Superior temporal gyrus (tissue), 1 donor: ENCODE results near the gene IBTK.
"Not testable (repeated sequence)": the region's sequence is repeated elsewhere in the genome, so short reads cannot be mapped to it uniquely, and the experiment has no call there.

Experiments used
- DNase-seq: peaks from one replicate; pipeline ENCODE4 v3.0.0-alpha.2; 2016; ENCODE audit errors: extremely low spot score

The IBTK gene

DNA sequence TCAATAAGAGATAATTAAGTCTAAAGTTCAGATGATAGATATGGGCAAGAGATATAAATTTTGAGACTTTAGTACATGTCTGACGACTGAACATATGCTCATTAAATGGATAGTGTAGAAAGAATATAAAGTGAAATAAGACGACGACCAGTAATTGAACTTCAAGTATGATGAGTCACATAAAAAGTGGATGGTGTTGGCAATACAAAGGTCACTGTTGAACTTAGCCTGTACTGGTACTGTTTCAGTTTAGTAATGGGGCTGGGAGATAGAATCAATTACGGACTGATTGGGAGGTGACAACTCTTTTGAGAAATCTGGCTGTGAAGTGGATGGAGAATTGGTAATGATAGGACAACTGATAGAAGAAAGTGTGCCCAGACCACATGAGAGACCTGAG, 68.1 kb downstream of the IBTK start:
- DNase-seq = no peak

DNA sequence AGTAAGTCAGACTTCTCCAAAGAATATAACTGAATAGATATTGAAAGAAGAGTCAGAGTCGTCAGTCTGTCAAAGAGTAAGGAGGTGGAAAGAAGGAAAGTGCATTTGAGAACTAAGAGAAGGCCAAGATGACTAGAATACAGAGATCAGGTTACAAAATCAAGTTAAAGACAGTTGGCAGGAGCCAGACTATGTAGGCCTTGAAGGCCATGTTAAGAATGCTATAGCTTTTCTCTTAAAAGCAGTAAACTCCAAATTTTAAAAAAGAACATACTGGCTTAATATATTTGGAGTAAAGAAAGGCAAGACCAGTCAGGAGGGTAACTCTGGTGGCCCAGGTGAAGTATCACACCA, 68.8 kb downstream of the IBTK start:
- DNase-seq = no peak

DNA sequence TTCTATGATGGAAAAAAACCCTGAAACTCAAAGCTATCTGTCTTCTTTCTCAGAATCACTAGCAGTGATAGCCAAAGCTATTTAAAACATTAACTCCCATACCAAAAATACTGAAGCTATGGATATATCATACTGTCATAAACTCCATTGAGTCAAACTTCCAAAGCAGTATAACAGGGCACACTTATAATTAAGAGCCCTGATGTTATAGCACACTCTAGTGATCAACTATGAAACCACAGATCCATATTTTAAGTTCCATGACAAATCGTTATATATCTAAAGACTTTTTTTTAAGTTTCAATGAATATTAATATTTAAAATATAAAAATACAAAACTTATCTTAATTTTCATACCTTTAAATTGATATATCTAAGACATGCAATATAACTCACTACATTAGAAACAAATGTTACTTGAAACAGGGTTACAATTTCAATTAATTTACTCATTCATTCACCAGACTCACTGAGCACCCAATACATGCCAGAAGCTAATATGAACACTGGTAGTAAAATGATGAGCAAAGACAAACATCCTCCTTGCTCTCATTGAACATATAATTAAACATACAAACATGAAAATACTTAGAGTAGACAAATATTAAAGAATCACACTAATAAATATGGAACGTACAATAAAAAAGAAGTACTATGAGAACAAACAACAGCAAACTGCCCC, 69.3 kb downstream of the IBTK start:
- DNase-seq = peak; percentile 54

DNA sequence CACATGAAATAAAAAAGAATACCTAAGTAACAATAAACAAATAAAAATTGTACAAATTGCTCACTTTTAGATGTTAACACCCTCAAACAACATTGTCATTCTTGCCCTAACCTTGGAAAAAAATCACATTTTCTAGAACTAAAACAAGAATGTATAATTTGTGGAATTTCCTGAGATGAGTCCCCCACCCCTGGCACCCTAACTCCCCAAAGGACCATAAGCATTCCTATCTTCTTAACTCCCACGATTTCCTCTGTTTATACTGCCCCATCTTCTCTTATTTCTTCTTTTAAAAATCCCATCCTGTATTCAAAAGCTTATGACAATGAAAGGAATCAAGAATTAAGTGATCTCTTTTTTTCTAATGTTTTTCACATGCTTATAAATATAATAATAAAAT, 70.9 kb downstream of the IBTK start:
- DNase-seq = no peak

DNA sequence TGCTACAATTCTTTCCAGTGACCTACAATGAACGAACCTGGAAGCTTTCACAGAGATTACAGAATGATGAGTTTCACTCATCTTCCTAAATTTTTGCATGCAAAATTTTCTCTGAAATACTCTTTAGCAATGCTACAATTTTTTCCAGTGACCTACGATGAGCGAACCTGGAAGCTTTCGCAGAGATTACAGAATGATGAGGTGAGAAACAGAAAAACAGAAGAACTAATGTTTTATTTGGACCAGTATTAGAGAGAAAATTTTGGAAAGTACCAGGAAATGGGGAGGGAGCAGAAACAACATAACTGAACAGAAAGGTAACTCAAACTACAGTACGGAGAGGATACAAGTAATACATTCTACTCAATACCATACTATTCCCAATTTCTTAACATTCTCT, 75.0 kb downstream of the IBTK start:
- no peak for DNase-seq

DNA sequence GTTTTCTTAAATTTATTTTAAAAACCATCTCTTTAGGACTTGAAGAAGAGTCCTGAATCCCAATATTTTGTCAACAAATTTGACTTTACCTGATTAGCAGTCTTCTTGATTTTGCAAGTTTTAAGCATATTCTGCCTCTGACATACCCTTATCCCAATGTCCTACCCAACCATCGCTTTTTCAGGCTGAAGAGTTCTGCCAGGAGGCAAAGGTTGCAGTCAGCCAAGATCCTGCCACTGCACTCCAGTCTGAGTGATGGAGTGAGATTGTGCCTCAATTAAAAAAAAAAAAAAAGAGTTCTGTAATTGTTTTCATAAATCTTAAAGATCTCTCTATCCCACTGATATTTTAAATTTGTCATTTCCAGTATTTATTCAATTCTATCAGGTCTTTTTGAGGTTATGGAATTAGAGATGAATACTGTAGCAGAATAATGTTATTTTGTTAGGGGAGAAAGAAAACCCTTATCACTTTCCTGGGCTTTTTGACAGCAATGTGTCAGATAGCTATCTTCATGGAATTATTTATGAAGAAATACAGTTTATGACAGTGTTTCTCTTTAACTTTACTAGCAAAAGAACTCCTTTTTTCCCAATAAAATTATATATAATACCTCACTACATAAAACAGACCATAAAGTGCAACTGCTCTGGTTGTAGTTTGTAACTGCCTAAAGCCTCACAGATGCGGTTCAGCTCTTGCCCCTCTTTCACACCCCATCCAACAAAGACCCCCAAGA, 78.2 kb downstream of the IBTK start:
- DNase-seq = no peak

DNA sequence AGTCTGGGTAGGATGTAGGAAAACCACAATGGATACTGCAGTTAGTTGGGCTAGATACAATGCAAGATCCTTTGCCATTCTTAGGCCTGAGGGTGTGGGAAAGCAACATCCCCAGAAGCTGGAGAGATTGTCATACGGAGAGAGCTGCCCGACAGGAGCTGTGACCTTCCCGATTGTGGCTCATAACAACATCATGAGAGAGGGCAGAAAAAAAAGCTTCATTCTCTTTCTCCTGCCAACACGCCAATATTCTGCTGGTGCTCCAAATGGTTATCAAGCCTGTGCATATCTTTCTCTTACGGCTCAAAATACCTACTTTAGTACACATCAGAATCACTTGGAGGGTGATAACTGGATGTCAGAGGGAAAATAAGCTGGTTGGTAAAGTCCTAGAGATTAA, 81.1 kb downstream of the IBTK start:
- no peak for DNase-seq

DNA sequence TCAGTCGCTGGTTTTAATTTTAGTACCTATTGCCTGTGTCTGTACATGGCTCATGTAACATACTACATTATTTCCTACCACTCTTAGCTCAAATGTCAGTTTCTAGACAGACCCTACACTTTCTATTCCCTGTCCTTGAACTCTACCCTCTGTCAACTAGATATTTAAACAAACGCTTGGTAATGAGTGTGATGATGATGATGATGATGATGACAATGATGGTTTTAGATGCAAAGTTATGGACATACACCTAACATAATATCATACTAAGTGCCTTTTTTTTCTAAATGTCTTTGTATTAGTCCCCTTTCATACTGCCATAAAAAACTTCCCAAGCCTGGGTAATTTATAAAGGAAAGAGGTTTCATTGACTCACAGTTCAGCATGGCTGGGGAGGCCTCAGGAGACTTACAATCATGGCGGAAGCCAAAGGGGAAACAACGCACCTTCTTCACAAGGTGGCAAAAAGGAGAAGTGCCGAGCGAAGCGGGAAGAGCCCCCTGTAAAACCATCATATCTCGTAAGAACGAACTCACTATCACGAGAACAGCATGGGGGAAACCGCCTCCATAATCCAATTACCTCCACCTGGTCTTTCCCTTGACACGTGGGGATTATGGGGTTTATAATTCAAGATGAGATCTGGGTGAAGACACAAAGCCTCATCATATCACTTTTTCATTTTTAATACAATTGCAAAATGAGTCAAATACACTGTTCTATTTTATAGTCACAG, 87.1 kb downstream of the IBTK start:
- no peak for DNase-seq

DNA sequence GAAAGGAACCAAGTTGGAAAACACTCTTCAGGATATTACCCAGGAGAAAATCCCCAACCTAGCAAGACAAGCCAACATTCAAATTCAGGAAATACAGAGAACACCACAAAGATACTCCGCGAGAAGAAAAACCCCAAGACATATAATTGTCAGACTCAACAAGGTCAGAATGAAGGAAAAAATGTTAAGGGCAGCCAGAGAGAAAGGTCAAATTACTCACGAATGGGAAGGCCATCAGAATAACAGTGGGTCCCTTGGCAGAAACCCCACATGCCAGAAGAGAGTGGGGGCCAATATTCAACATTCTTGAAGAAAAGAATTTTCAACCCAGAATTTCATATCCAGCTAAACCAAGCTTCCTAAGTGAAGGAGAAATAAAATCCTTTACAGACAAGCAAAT, 94.8 kb downstream of the IBTK start:
- not testable (repeated sequence) for DNase-seq

DNA sequence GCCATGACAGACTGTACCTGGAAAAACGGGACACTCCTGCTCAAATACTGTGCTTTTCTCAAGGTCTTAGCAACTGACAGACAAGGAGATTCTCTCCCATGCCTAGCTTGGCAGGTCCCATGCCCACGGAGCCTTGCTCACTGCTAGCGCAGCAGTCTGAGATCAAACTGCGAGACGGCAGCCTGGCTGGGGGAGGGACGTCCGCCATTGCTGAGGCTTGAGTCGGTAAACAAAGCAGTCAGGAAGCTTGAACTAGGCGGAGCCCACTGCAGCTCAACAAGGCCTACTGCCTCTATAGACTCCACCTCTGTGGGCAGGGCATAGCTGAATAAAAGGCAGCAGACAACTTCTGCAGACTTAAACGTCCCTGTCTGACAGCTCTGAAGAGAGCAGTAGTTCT, 96.4 kb downstream of the IBTK start:
- not testable (repeated sequence) for DNase-seq

DNA sequence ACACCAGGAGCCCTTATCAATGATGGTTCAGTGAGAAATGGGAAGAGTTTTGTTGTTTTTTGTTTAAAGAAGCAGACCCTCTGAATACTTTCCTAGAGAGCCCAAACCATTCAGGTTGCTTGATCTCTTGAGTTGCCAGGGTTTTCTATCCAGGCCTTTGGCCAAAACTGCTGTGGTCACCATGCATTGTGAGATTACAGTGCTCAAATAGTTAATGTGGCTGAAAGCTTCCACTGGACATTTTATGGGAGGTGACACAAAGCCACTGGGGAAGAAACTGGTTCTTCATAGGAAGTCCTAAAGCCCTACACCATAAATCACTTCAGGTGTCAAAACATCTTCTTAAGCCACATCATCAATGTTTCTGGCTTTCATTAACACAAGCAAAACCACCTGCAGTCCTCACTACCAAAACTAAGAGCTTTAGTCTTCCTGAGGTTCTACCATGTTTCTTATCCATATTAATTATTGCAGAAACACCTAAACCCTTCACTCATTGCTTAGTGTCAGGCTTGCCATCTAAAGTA, 101.6 kb downstream of the IBTK start:
- DNase-seq = no peak

DNA sequence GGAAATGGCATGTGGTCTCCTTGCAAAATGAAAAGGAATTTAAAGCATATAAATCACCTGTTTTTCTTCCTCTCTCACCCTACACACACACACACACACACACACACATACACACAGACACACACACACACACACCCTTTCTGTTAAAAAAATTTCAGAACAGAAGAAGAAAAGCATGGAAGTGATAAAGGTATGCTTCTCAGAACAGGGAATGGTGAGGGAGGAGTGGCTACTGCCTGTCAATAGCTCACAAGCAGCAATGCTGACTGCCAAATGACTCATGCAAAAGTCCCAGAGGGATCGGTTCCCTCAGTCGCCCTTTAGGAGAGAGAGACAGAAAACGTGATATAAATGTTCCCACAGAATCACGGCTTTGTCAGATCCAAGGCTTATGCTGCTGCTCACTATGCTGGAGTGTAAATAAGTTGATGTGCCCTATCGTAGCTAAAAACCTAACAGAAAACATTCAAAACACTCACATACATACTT, 102.6 kb downstream of the IBTK start:
- peak; percentile 55 for DNase-seq

DNA sequence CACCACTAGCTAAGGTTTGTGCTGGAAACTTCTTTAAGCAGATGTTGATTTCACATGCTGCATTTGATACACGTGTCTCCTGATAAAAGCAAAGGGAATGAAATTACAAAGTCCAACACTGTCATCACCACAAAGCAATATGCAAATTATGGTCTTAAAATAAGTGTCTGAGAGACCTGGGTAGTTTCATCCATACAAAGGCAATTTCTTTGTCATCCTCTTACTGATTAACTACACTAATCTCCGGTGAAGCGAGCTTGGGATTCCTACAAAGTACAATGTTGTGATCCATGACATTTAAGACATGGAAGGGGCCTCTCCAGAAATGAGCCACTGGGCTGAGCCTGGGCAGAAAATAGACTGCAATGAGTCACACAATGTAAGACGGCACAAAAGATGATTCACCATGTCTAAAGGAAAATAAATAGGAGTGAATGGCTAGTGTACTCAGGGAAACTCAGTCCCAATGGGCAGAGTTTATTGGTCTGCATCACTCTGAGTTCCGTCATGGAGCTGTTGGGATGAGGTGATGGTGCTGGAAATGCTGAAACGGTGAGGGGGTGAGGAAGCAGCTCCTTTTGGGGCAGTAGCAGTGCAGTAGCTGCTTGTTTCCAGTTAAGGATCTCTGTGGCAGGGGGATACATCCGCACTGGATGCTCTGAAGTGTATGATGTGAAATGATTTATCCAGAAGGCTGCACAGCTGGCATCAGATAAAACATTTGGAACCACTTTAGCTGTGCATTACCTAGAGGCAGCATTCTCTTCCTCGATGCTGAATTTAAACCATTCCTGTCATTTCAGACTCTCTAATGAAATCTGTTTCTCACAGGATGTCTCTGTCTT, 103.3 kb downstream of the IBTK start:
- DNase-seq = peak; percentile 64

DNA sequence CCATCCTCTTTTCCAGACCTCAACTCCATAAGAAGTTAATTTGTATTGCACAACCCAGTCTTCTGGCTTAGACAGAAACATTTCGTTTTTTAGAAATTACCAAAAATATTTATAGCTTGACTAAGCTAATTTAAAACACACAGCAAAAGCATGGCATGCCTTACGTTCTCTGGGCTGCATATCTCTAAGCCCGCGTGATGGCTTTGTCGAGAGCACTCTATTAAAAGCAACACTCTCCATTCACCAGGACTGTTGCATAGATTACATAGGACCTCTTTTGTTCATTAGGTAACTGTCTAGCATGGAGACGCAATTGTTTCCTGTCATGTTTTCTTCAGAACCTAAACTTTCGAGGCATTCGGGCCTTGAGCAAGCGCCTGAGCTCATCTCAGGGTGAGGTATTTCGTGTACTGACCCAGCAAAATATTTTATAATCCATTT, 104.5 kb downstream of the IBTK start:
- no peak for DNase-seq

DNA sequence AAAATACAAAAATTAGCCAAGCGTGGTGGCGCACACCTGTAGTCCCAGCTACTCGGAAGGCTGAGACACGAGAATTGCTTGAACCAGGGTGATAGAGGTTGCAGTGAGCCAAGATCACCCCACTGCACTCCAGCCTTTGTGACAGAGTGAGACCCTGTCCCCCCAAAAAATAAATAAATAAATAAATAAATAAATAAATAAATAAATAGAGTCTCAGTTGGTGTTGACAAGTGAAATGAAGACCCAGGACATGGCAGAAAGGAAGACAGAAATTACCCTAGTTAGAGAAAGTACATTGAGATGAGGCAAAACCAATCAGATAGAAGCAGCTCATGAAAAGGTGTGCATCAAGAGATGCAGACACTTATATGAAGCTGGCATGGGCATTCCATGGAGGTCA, 105.0 kb downstream of the IBTK start:
- no peak for DNase-seq

DNA sequence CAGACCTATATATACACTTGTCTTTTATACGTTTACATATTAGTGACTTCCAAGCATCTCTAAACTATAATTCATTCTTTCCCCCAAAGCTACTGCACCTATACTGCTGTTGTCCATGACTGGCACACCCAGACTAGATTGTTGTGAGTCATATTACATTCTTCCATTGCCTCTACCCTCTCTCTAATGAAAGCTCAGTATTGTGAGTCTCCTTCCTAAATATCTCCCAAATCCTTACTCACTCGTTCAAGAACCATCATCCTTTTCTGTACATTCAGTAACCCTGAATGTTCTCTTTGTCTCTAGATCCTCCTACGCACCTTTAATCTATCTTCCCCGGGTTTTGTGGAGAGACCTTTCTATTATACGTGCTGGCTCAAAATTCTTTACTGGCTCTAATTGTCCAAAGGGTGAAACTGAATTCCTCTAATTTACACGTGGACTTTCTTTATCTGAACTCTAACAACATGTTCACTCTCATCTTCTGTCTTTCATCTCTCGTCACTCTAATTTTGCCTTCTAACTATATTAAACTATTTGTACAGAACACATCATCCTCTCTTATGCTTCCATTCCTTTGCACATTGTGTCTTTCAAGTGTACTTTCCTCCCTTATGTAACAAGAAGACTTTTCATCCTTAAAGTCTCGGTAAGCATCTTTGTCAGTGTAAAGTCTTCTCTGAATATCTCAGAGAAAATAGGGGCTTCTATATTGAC, 109.3 kb downstream of the IBTK start:
- no peak for DNase-seq

DNA sequence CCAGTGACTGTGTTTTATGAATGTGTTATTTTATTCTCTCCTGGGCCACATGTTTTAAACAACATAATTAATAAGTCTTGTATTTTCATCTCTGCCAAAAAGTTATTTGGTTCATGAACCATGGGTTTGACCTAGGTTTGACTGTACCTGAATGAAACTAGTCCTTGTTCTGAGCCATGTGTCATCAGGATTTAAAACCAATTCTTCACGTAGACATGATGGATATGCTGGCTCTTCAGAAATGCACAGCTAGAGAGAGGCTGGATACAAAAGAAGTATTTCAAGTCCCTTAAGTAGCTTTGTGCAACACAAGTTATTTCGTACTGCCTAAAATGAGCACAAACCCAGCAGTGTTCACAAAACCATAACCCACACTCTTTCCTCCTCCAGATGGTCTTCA, 116.1 kb downstream of the IBTK start:
- no peak for DNase-seq

DNA sequence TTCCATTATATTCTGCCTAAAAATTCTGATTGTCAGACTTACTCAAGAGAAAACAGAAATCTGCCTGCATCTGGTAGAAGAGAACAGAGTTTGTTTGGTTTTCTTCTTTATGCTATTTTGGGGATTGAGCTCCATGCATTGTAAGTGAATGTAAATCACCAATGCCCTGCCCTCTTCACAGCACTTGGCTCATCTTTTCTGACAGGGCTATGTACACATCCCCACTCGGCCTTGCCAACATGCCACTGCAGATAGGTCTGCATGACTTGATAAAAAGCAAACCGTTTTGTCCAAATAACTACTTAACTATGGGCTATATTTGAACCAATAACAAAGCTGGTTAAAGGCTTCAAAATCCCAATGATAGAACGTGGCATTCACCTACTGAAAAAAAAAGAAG, 117.7 kb downstream of the IBTK start:
- DNase-seq = no peak

DNA sequence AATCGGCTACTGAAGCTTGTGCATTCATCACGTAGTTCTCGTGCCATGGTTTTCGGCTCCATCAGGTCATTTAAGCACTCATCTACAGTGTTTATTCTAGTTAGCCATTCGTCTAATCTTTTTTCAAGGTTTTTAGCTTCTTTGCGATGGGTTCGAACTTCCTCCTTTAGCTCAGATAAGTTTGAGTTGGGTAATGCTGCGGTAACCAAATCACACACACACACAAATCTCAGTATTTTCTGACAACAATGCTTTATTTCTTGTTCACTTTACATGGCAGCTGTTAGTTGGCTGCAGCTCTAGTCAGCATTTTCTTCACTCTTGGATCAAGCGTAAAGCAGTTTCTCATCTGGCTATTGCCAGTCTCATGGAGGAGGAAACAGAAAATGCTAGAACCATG, 118.6 kb downstream of the IBTK start:
- not testable (repeated sequence) for DNase-seq

DNA sequence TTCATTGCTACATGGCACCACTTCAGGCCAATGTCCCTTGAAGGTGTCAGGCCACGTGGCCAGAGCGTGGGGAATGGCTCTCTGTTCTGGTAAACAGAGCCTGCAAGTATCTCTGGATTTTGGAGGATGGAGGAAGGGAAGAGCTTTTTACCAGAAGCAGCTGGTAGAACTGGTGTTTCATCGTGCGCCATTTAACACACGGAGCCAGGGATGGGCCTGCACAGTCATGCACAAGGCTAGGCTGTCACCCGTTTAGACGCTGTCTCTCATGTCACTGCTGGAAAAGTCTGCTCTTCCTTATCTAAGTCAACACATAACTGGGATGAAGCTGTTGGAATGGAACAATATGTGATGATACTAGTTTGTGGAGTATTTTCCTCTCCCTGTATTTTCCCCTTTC, 123.9 kb downstream of the IBTK start:
- DNase-seq = no peak
